ENCODE data around the gene B4GALNT4.

GRCh38 chr11:403761-404431 is 34.6 kb downstream of the B4GALNT4 start:
- TF ChIP-seq POLR2AphosphoS5 (IDR thresholded peaks at IDR 0.05; ENCODE audit: low read depth, low read length) (no peak), POLR2A (IDR thresholded peaks at IDR 0.05; ENCODE audit: low read depth, low read length) (no peak), TAF1 (IDR thresholded peaks at IDR 0.05; ENCODE audit: borderline replicate concordance, low read depth, low read length) (no peak)
